ENCODE measurements around the gene ZGLP1.
"Not testable (repeated sequence)": the region's sequence is repeated elsewhere in the genome, so short reads cannot be mapped to it uniquely, and the experiment has no call there.

Gene ZGLP1

GRCh38 chr19:10283301-10284064 lies 26.1 kb downstream of the ZGLP1 start:
- DNase-seq (ENCODE audit: extremely low read depth in 1 of 2, low read depth in 1 of 2) = no peak

- DNase-seq (ENCODE audit: extremely low read depth in 1 of 2, low read depth in 1 of 2) = not testable (repeated sequence)
Measured at GRCh38 chr19:10282043-10282442, 27.6 kb downstream of the ZGLP1 start.

GRCh38 chr19:10279737-10280442 lies 29.7 kb downstream of the ZGLP1 start:
- no peak for DNase-seq (ENCODE audit: extremely low read depth in 1 of 2, low read depth in 1 of 2)

GRCh38 chr19:10278935-10279334 lies 30.7 kb downstream of the ZGLP1 start:
- DNase-seq (ENCODE audit: extremely low read depth in 1 of 2, low read depth in 1 of 2) = no peak

- DNase-seq (ENCODE audit: extremely low read depth in 1 of 2, low read depth in 1 of 2) = no peak
Measured at GRCh38 chr19:10277795-10278589, 31.6 kb downstream of the ZGLP1 start.

- DNase-seq (ENCODE audit: extremely low read depth in 1 of 2, low read depth in 1 of 2) = no peak
Measured at GRCh38 chr19:10274589-10274988, 35.0 kb downstream of the ZGLP1 start.

- no peak for DNase-seq (ENCODE audit: extremely low read depth in 1 of 2, low read depth in 1 of 2)
Measured at GRCh38 chr19:10271543-10272086, 38.0 kb downstream of the ZGLP1 start.

- DNase-seq (ENCODE audit: extremely low read depth in 1 of 2, low read depth in 1 of 2) = peak in 1 of 2 donors; percentile 81
Measured at GRCh38 chr19:10270616-10271394, 38.8 kb downstream of the ZGLP1 start, which contains the start of gene ICAM1. Gene ICAM1 (plus strand): TSS chr19:10271120. CDS start chr19:10271160, 40 bp downstream.

- DNase-seq (ENCODE audit: extremely low read depth in 1 of 2, low read depth in 1 of 2) = peak; percentile 75 to 88
Measured at GRCh38 chr19:10270180-10270615, 39.4 kb downstream of the ZGLP1 start.

GRCh38 chr19:10269333-10270179 lies 40.1 kb downstream of the ZGLP1 start:
- DNase-seq (ENCODE audit: extremely low read depth in 1 of 2, low read depth in 1 of 2) = peak in 1 of 2 donors; percentile 79

- DNase-seq (ENCODE audit: extremely low read depth in 1 of 2, low read depth in 1 of 2) = no peak
Measured at GRCh38 chr19:10268071-10268470, 41.5 kb downstream of the ZGLP1 start.

- DNase-seq (ENCODE audit: extremely low read depth in 1 of 2, low read depth in 1 of 2) = no peak
Measured at GRCh38 chr19:10266706-10267105, 42.9 kb downstream of the ZGLP1 start.

- DNase-seq (ENCODE audit: extremely low read depth in 1 of 2, low read depth in 1 of 2) = no peak
Measured at GRCh38 chr19:10262771-10263170, 46.8 kb downstream of the ZGLP1 start.

- DNase-seq (ENCODE audit: extremely low read depth in 1 of 2, low read depth in 1 of 2) = peak; percentile 47 to 81
Measured at GRCh38 chr19:10260141-10260584, 49.5 kb downstream of the ZGLP1 start.

GRCh38 chr19:10259162-10259905 lies 50.3 kb downstream of the ZGLP1 start:
- peak; percentile 70 to 98 for DNase-seq (ENCODE audit: extremely low read depth in 1 of 2, low read depth in 1 of 2)

- DNase-seq (ENCODE audit: extremely low read depth in 1 of 2, low read depth in 1 of 2) = no peak
Measured at GRCh38 chr19:10258080-10258710, 51.4 kb downstream of the ZGLP1 start.

GRCh38 chr19:10256970-10257615 lies 52.5 kb downstream of the ZGLP1 start:
- DNase-seq (ENCODE audit: extremely low read depth in 1 of 2, low read depth in 1 of 2) = no peak

GRCh38 chr19:10256551-10256950 lies 53.1 kb downstream of the ZGLP1 start:
- no peak for DNase-seq (ENCODE audit: extremely low read depth in 1 of 2, low read depth in 1 of 2)

Measured in stimulated activated CD8-positive, alpha-beta memory T cell treated with anti-CD3 and anti-CD28 coated beads, Interleukin-7, amount 100 ng/mL, for 48 hours (primary cell).